C1 segment of cervical spinal cord (tissue), 14 donors: Measurements from ENCODE around the gene SLC4A2.
A peak's percentile ranks its signal among the peaks of the same experiment; 100 is the strongest.

ENCODE experiments used
- DNase-seq, 14 donors: peaks; one replicate each; lab custom pipeline; 2025; lab: John Stamatoyannopoulos, UW

Gene SLC4A2

DNA sequence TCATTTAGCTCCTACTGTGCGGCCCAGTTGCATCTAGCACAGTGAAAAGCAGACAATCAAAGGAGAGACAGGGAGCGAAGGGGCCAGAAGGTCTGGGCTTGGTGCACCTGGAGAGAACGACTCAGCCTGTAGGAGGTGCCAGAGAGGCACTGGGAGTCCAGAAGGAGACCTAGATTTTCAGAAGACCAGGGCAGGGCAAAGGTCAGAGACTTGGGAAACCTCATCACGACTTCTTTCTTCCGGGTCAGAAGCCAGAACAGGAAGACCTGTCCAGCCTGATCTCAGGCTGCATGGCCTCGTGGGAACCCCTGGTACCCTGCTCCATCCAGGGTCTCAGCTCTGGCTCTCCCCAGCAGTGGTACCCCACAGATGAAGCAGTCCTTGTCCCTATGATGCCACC, 32.0 kb downstream of the SLC4A2 start:
- no peak for DNase-seq

- no peak for DNase-seq
Observed at GRCh38 chr7:151091988-151092387, 32.6 kb downstream of the SLC4A2 start.

- no peak for DNase-seq
Observed at GRCh38 chr7:151093748-151094147, 34.4 kb downstream of the SLC4A2 start.

GRCh38 chr7:151094675-151095074, 35.3 kb downstream of the SLC4A2 start:
- DNase-seq, result no peak

DNA sequence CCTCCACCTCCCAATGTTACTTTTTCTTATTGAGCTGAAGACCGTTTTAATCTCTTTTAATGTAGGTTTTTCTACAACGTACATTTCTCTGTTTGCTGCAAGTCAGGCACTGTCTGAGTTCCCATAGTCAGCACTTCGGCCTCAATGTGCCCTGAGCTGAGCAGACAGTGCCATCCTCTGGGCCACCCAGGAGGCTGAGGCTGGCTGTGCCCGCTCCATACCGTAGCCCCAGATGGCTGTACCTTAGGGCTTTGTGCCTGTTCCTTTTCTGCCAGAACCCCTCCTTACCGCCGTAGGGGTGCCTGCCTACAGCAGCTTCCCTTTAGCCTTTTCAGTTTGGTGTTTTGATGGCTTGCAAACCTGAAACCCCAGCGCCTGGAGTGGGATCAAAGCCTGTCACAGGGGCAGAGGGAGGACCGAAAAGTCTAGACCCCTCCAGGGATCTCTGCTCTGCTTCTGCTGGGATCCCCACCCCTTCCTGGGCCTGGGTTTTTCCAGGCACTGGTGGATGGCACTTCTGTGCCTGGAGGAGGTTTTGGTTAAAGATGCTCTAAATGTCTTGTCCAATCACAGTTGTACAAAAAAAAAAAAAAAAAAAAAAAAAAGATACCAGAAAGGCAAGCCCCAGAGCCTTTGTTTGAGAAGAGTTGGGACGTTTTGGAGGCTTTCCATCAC, 35.9 kb downstream of the SLC4A2 start:
- DNase-seq, result no peak

DNA sequence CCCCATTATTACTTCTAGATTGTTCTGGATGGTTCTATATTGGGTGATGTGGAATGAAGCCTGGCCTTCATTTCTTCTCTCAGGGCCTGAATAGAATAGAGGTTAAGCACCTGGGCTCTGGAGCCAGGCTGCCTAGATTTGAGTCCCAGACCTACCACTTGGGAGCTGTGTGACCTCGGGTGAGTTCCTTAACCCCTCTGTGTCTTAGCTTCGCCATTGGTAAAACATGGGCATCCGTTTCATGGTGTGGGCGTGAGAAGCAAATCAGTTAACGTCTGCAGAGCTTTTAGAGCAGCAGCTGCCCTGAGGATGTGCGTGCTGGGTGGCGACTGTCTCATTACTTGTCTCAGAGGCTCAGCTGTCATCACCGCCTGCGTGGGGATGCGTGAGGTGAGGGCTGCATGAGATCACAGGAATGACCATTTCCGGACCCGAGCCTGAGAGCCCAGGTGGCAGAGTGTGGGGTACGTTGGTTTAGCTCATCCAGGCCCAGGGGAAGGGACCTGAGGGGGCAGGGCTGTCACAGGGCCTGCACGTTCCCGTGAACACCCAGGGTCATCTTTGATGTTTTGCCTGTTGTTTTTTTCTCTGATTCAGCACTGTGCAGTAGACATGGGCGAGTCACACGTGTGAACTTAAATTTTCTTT, 36.6 kb downstream of the SLC4A2 start:
- DNase-seq, result no peak

- DNase-seq, result no peak
Observed at GRCh38 chr7:151099486-151100211, 40.3 kb downstream of the SLC4A2 start.

DNA sequence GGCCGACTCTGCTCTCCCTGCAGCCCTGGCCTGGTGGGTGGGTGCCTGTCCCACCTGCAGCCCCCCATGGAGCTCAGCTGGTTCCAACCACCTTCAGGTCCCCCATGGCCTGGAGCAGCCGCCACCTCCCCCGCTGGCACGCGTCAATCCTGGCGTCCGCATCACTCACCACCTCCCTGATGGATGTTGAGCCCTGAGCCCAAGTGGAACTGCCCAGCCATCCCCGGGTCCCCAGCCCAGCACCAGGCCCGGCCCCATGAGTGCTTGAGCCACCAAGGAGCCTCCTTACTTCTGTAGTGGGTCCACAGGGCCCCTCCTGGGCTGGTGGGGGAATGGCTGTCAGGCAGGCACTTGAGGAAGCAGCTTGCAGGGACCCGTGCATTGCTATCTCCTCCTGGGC, 41.5 kb downstream of the SLC4A2 start:
- no peak for DNase-seq

- no peak for DNase-seq
Observed at GRCh38 chr7:151101621-151102396, 42.4 kb downstream of the SLC4A2 start.

GRCh38 chr7:151102991-151103390, 43.6 kb downstream of the SLC4A2 start:
- DNase-seq, result no peak

GRCh38 chr7:151103973-151104372, 44.6 kb downstream of the SLC4A2 start:
- no peak for DNase-seq

DNA sequence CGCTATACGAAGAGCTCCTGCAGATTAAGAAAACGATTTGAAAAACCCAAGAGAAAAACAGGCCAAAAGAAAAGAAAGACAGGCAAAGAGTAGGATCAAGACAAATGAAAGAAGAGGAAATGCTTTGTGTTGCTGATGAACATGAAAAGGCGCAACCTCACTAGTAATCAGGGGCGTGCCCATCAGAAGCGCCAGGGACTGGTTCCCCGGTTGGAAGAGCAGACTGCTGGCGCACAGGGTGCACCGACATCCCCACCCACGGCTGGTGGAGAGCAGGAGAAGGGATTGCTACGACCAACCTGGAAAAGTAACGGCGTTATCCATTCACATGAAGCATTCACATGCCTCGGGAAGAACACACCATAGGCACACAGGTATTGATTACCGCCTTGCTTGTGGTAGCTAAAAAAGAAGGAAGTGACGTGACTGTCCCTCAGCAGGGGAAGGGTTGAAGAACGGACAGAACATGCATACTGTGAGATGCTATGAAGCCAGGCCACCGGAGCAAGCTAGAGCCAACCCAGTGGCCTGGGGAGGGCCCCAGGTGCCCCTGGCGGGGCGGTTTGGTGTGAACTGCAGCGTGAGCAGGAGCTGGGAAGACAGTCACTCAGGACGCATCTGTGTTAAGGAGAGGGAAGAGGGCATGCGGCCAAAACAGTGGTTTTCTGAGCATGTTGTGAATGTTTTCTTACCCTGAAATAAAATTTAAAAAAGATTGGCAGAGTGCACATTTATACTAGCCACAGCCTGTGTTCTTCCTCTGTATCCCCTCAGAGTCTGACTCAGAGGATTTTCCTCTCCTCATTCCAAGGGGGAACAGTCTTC, 45.2 kb downstream of the SLC4A2 start:
- no peak for DNase-seq

DNA sequence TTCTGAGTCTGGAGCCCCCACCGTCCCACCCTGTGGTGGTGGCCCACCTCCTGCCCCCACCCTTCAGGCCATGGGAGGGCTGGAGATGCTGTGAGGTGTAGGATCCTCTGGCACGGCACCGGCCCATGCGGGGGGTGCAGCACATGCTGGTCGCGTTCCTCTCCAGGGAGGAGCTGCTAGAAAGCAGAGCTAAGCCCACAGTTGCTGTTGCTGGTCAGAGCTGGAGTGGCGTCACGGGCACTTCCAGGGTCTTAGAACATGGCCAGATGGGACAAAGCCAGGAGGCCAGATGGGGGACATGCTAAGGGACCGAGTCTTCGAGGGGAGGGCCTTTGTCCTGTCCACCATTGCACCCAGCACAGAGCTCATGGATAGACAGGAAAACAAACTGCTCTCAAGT, 48.5 kb downstream of the SLC4A2 start:
- peak in 1 of 14 donors; percentile 55 for DNase-seq

GRCh38 chr7:151109094-151110048, 50.0 kb downstream of the SLC4A2 start:
- DNase-seq, result no peak

DNA sequence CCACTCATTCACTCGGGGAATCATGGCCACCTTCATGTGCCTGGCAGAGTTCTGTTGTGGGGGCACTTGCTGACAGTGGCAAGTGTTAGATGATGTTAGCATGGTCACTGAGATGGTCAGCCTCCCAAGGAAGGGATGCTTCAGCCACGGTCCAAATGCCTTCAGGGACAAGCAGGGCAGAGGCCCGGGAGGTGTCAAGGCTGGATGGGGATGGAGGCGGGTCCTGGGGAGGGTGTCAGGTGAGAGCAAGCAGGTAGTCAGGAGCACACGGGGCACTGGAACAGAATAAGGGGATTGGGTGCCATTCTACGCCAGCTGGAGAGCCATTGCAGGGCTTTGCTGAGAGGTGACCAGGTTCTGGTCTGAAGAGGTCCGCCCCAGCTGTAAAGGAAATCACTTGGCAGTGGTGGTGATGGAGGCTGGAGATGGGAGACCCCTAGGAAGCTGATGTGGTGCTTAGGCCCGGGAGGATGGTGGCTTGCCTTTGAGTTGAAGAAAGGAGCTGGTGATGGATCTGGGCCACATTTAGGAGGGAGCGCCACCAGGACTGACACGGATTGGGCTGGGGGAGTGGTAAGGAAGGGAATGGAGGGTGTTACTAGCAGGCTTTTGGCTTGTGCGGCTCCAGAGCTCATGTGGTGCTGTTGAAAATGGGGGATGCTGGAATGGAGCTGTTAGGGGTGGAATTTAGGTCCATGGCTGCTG, 51.0 kb downstream of the SLC4A2 start:
- DNase-seq, result no peak

GRCh38 chr7:151110941-151111645, 51.7 kb downstream of the SLC4A2 start:
- peak in 12 of 14 donors; percentile 20 to 74 (median 47) for DNase-seq

DNA sequence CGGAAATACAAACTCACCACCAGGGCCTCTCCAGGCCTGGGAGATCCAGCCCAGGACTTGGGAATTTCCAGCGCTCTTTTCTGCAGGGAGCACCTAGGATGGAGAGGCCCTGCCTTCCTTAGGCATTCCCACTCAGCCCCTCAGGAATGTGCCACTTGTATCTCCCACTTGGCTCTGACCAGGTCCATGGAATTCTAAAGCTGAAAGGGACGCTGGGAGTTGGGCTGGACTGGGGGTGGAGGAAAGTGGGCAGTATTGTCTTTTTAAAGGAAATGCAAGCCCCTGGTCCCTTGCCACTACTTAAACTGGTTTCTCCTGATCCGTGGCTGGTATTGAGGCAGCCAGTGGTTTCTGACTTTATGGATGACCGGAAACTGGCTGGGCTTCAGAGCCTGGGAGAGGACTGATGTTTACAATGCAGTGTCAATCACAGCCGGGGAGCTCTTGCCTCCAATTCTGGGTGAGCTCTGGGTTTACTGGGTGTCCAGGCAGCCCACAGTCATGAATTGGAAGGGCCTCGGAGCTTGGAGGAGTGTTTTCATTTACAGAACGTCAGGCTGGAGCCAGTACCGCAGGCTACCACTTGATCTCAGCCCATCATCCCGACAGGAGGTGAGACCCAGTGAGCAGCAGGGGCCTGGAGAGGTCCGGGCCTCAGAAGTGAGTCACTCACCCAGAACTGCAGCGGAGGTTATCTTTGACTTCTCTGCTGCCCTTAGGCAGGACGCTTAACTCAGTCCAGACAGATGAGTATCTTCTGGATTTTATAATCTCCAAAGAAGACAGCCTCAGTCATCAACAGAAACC, 54.2 kb downstream of the SLC4A2 start:
- DNase-seq, result peak in 1 of 14 donors; percentile 12
